GM12872 (cell line): ENCODE results near the gene CDKN3.

Experiments used
- CTCF ChIP-seq: IDR thresholded peaks from 3 replicates; pipeline ENCODE4 v1.5.1; 2011; ENCODE audit warnings: low read depth, mild to moderate bottlenecking, low read length, moderate library complexity; ENCODE audit not compliant: insufficient read depth

CDKN3 gene

GRCh38 chr14:54353694-54354093 lies 43.1 kb upstream of the CDKN3 start:
- TF ChIP-seq CTCF, result no peak

DNA sequence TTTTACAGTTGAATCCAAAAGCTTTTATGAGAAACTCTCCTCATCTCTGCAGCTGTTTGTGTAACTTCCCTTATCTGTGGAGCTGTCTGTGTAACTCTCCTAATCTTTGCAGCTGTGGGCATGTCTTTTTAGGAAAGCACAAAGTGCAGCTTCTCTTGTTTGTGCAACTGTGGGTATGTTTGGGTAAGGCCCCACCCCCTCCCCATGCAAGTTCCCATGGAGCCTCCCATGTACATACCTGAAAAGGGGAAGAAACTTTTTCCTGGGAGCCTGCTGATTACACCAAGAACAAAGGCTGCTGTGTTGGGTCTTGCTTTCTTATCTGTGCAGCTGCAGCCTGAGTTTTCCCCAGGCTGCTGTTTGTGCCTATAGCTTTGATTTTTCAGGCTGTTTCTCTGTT lies 42.7 kb upstream of the CDKN3 start:
- TF ChIP-seq CTCF, result no peak

- TF ChIP-seq CTCF, result no peak
Measured at GRCh38 chr14:54354968-54355641, 41.7 kb upstream of the CDKN3 start.

DNA sequence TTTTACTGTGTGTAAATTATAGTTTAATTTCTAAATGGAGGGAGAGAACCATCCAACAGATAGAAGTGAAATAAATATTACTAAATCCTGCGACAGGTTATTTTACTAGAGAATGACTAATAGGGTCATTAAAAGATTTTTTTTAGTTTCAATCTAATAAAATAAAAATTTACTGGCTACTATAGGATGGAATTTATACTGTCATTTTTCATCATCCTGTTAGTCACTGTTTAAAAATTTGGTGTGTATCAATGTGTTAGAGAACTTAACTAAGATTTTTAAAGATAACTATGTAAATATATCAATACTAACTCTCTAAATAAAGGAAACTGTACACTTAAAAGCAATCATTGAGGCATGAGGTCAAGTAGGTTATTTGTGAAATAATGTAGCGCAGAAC lies 41.1 kb upstream of the CDKN3 start:
- TF ChIP-seq CTCF, result no peak

DNA sequence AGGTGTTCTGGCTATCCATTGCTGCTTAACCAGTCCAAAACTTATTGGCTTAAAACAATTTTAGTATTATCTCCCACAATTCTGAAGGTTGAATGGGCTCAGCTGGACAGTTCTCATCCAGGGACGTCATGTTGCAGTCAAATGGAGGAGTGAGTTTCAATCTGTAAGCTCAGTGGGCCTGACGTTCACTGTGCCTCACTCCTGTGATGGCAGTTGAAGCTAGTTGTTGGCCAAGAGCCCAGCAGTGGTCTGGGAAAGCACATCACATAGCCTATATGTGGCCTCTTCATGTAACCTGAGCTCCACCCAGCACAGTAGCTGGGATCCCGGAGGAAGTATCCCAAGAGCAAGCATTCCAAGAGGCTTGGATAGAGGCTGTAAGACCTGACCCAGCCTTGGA lies 40.6 kb upstream of the CDKN3 start:
- no peak for TF ChIP-seq CTCF

GRCh38 chr14:54360667-54361066 lies 36.1 kb upstream of the CDKN3 start:
- TF ChIP-seq CTCF, result no peak

DNA sequence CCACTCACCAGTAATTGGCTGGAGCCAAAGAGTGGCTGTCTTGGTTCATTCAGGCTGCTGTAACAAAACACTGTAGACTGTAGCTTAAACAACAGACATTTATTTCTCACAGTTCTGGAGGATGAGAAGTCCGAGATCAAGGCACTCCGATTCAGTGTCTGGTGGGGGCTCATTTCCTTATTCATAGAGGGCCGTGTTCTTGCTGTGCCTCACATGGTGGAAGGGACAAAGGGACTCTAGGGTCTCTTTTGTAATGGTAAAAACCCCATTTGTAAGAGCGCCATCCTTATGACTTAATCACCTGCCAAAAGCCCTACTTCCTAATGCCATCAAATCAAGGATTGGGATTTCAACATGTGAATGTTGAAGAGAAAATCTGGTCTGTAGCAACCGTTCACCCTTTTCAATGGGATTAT lies 34.7 kb upstream of the CDKN3 start:
- TF ChIP-seq CTCF, result no peak
